ENCODE results near the gene KCNJ6. TPM values are rescaled to one million over a fixed set of nuclear protein-coding genes. Genes with fewer than 3 reads are reported as not detected.

KCNJ6 gene
- total and polyA plus RNA-seq, 2 of the 8 experiments (the other 6 are each of a cell fraction or from before 2014, with no cell fraction given): 0.51 to 1.2 TPM

DNA sequence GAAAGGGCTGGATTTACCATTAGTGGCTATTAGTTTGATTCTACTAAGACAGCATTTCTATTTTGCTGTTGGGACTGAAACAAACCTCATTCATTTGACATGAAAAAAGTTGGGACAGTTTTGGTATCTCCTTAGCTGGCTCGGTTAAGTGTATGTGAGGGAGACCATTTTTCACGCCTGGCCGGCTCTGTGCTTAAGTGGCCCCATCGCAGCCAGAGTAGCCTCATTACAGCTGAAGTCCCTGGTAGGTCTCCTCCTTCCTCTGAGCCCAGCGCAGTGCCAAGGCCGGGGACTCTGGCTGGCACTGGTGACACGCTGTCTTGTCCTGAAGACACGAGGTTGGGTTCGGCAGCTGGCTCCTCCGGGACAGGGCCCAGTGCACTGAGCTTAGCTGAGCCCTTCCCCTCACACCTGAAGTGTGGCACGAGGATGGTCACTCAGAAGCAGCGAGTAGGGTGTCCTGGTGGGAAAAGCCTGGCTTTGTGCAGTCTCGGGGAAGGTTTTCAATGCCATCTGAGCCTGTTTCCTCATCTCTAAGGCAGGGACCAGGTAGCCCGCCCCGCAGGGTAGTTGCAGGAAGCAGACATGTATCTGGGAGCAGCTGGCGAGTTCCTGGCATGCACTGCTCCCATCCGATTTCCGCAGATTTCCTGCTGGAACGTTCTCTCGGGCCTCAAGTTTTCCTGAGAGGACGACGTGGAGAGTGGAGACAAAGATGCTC, 353.2 kb downstream of the KCNJ6 start:
- no peak overlapping the region for H3K56ac ChIP-seq (replicated peaks; ENCODE audit: insufficient read length, low read depth, low read length)
- H3K23me2 ChIP-seq (ENCODE audit: low read depth, low read length): peaks cover 5% of the 10 kb centered on the region; the same call in 1 of the 2 replicates
- H3K79me2 ChIP-seq (ENCODE audit: control insufficient read depth in 1 of 2, insufficient read depth in 2 of 2, low read length in 2 of 2): no peaks in the 10 kb centered on the region
- no peak overlapping the region for H3K23ac ChIP-seq (ENCODE audit: insufficient read length)
- H3K9me3 ChIP-seq (ENCODE audit: insufficient read depth in 2 of 2, low read depth in 1 of 2, low read length in 1 of 2): peaks cover 0 to 9% of the 10 kb centered on the region in 2 experiments; a peak in 1 of 4 replicates
- peak overlapping the region; percentile 91 for H4K8ac ChIP-seq (ENCODE audit: extremely low read depth, insufficient read depth, low read length)
- CTCF ChIA-PET (ENCODE audit: partially characterized antibody): interaction anchor here (1.0 to 2.0 kb wide), 11 partner anchors 8 to 111 kb away, joined by 3 to 7 read pairs (median 4); no protein-coding TSS in a partner anchor
- no peak overlapping the region for H2BK5ac ChIP-seq (ENCODE audit: low read depth, low read length)
- no peak overlapping the region for H3K14ac ChIP-seq (ENCODE audit: insufficient read length)
- no peak overlapping the region for H2BK120ac ChIP-seq (replicated peaks; ENCODE audit: low read depth, low read length)
- H4K20me1 ChIP-seq (replicated peaks in 1 of 2; ENCODE audit: control insufficient read depth in 1 of 2, insufficient read depth in 2 of 2, low read length in 2 of 2): no peaks in the 10 kb centered on the region
- H2BK12ac ChIP-seq (ENCODE audit: low read depth, low read length): peak overlapping the region; percentile 40; the same call in 1 of the 2 replicates
- H3K27ac ChIP-seq (ENCODE audit: low read depth, low read length): no peak overlapping the region
- H3K4me3 ChIP-seq (ENCODE audit: extremely low read depth in 1 of 4, insufficient read depth in 2 of 4, low read depth in 3 of 4, low read length in 4 of 4): peak overlapping the region in 2 of 4 experiments; percentile 17 to 39; a peak in 4 of 8 replicates
- TF ChIP-seq TAF1 (IDR thresholded peaks at IDR 0.05; ENCODE audit: low read depth, low read length) (no peak), EGR1 (IDR thresholded peaks at IDR 0.05; ENCODE audit: borderline replicate concordance, low read depth, low read length) (no peak), POLR2A (IDR thresholded peaks at IDR 0.05; ENCODE audit: control extremely low read depth in 1 of 2, low read depth in 2 of 2, low read length in 2 of 2) (no peak), TAF7 (optimal IDR thresholded peaks at IDR 0.05; ENCODE audit: borderline replicate concordance, low read depth, low read length) (no peak), SRF (IDR thresholded peaks at IDR 0.05; ENCODE audit: low read depth, low read length) (no peak)
- H4K5ac ChIP-seq (ENCODE audit: insufficient read length, low read depth, low read length): no peak overlapping the region
- no peaks in the 10 kb centered on the region for H3K79me1 ChIP-seq (ENCODE audit: low read depth, low read length)
- H3K36me3 ChIP-seq (ENCODE audit: control insufficient read depth in 2 of 4, insufficient read depth in 4 of 4, low read length in 3 of 4): no peaks in the 10 kb centered on the region
- 86% methylated on average over 22 of the region's 22 CpGs; no CpG with 5 or more reads in 1 of the 2 experiments for WGBS, 2 experiments (ENCODE audit: extremely low coverage in 1 of 2, insufficient coverage in 1 of 2, insufficient read length in 1 of 2, insufficient replicate concordance in 2 of 2, low coverage in 1 of 2, low lambda C conversion rate in 2 of 2, missing lambda C conversion rate in 1 of 2)
- H3K18ac ChIP-seq (ENCODE audit: extremely low read depth, low read length): peak overlapping the region; percentile 5
- peaks cover 0 to 7% (median 3%) of the 10 kb centered on the region in 4 experiments; a peak in 5 of 7 replicates for H3K27me3 ChIP-seq (replicated peaks in 1 of 4; ENCODE audit: control insufficient read depth in 3 of 4, extremely low read depth in 1 of 4, insufficient read depth in 3 of 4, low read length in 3 of 4)
- H3K9ac ChIP-seq (replicated peaks in 1 of 4; ENCODE audit: extremely low read depth in 1 of 4, low read depth in 3 of 4, low read length in 3 of 4): peak overlapping the region in 2 of 4 experiments; percentile 8 to 20; a peak in 2 of 7 replicates
- H3K4me1 ChIP-seq (replicated peaks in 1 of 4; ENCODE audit: control insufficient read depth in 3 of 4, insufficient read depth in 4 of 4, low read length in 3 of 4): peaks cover 4 to 16% (median 12%) of the 10 kb centered on the region in 4 experiments
- H2AFZ ChIP-seq (ENCODE audit: low read length): no peak overlapping the region
- H4K91ac ChIP-seq (replicated peaks; ENCODE audit: insufficient read length, low read length): peak overlapping the region; percentile 68
- H3K4ac ChIP-seq (replicated peaks; ENCODE audit: insufficient read length, low read depth, low read length): no peak overlapping the region
- H2BK20ac ChIP-seq (ENCODE audit: low read length): no peak overlapping the region
- peak overlapping the region; percentile 49 to 74 for H3K4me2 ChIP-seq (ENCODE audit: insufficient read depth in 1 of 2, low read depth in 2 of 2, low read length in 2 of 2)
- POLR2A ChIA-PET (ENCODE audit: partially characterized antibody): interaction anchor here (0.8 to 3.3 kb wide), 12 partner anchors 8 to 197 kb away, joined by 3 to 26 read pairs (median 4); no protein-coding TSS in a partner anchor
- DNase-seq (ENCODE audit: low read depth in 1 of 2, low spot score in 2 of 2) (no peak), FAIRE-seq (no peak)
- H2BK15ac ChIP-seq (ENCODE audit: low read length): no peak overlapping the region
- H2AK5ac ChIP-seq (ENCODE audit: low read depth, low read length): peak overlapping the region; percentile 93
